NCI-H2081 treated with DMSO at 0.1 percent for 48 hours (cell line): ENCODE measurements around the gene TXNDC17.
"Not testable (repeated sequence)": the region's sequence is repeated elsewhere in the genome, so short reads cannot be mapped to it uniquely, and the experiment has no call there.

Source experiments
- DNase-seq: peaks from one replicate; lab custom pipeline; 2025; lab: John Stamatoyannopoulos, UW

The TXNDC17 gene

GRCh38 chr17:6637458-6637840 lies 3.4 kb upstream of the TXNDC17 start:
- DNase-seq, result no peak

- no peak for DNase-seq
These were observed 2.6 kb upstream of the TXNDC17 start for GRCh38 chr17:6638046-6638908.

GRCh38 chr17:6639014-6639585 lies 1.8 kb upstream of the TXNDC17 start:
- DNase-seq, result no peak

GRCh38 chr17:6639586-6640535 lies 999 bp upstream of the TXNDC17 start:
- DNase-seq, result no peak

- DNase-seq, result no peak
These were observed 495 bp downstream of the TXNDC17 start for GRCh38 chr17:6641247-6641863.

- no peak for DNase-seq
These were observed 1.7 kb downstream of the TXNDC17 start for GRCh38 chr17:6642592-6642991.

- no peak for DNase-seq
These were observed 2.7 kb downstream of the TXNDC17 start for GRCh38 chr17:6643451-6644125.

- no peak for DNase-seq
These were observed 7.3 kb downstream of the TXNDC17 start for GRCh38 chr17:6648181-6648580.

GRCh38 chr17:6651354-6651918 lies 10.6 kb downstream of the TXNDC17 start, which contains the start of the genes C17orf100 and MED31:
C17orf100 (plus strand) TSS chr17:6651762; CDS start chr17:6651914, 152 bp downstream.
MED31 (minus strand) TSS chr17:6651605; CDS start chr17:6651528, 77 bp downstream.
- DNase-seq, result peak; percentile 17

GRCh38 chr17:6651919-6652452 lies 11.1 kb downstream of the TXNDC17 start:
- no peak for DNase-seq

- no peak for DNase-seq
These were observed 14.2 kb downstream of the TXNDC17 start for GRCh38 chr17:6654841-6655731.

- not testable (repeated sequence) for DNase-seq
These were observed 15.0 kb downstream of the TXNDC17 start for GRCh38 chr17:6655732-6656361.

- not testable (repeated sequence) for DNase-seq
These were observed 16.2 kb downstream of the TXNDC17 start for GRCh38 chr17:6656797-6657632.

- DNase-seq, result no peak
These were observed 16.9 kb downstream of the TXNDC17 start for GRCh38 chr17:6657633-6658287.

- DNase-seq, result not testable (repeated sequence)
These were observed 17.6 kb downstream of the TXNDC17 start for GRCh38 chr17:6658411-6658810.

GRCh38 chr17:6660101-6660500 lies 19.2 kb downstream of the TXNDC17 start:
- no peak for DNase-seq

- no peak for DNase-seq
These were observed 20.1 kb downstream of the TXNDC17 start for GRCh38 chr17:6660805-6661463.
